HG03442 (cell line): ENCODE results near the gene MGLL.

Experiments
- ATAC-seq: cut with Tn5 transposase; IDR thresholded peaks from one replicate; pipeline ENCODE4 v1.9.1; 2021; ENCODE audit warnings: mild to moderate bottlenecking, moderate library complexity; ENCODE audit not compliant: unreplicated experiment

The MGLL gene

GRCh38 chr3:127775398-127776109, 46.8 kb downstream of the MGLL start:
- ATAC-seq, result no peak

GRCh38 chr3:127774647-127775046, 47.7 kb downstream of the MGLL start:
- no peak for ATAC-seq

GRCh38 chr3:127773752-127774395, 48.4 kb downstream of the MGLL start:
- ATAC-seq, result no peak

GRCh38 chr3:127772827-127773751, 49.2 kb downstream of the MGLL start:
- no peak for ATAC-seq

GRCh38 chr3:127772273-127772672, 50.0 kb downstream of the MGLL start:
- no peak for ATAC-seq

GRCh38 chr3:127771746-127772145, 50.6 kb downstream of the MGLL start:
- ATAC-seq, result no peak

- ATAC-seq, result no peak
These were observed 51.5 kb downstream of the MGLL start for GRCh38 chr3:127770671-127771355.

- no peak for ATAC-seq
These were observed 52.8 kb downstream of the MGLL start for GRCh38 chr3:127769284-127770081.

GRCh38 chr3:127768346-127769008, 53.8 kb downstream of the MGLL start:
- no peak for ATAC-seq

- ATAC-seq, result no peak
These were observed 55.2 kb downstream of the MGLL start for GRCh38 chr3:127767126-127767525.

- no peak for ATAC-seq
These were observed 56.6 kb downstream of the MGLL start for GRCh38 chr3:127765735-127766134.

- peak; percentile 32 for ATAC-seq
These were observed 57.4 kb downstream of the MGLL start for GRCh38 chr3:127764841-127765362.

GRCh38 chr3:127764301-127764700, 58.0 kb downstream of the MGLL start:
- ATAC-seq, result no peak

- no peak for ATAC-seq
These were observed 58.5 kb downstream of the MGLL start for GRCh38 chr3:127763816-127764215.

- ATAC-seq, result no peak
These were observed 59.0 kb downstream of the MGLL start for GRCh38 chr3:127763337-127763736.

- ATAC-seq, result no peak
These were observed 59.6 kb downstream of the MGLL start for GRCh38 chr3:127762787-127763105.

- peak; percentile 55 for ATAC-seq
These were observed 60.1 kb downstream of the MGLL start for GRCh38 chr3:127762077-127762786.

GRCh38 chr3:127761441-127761801, 60.9 kb downstream of the MGLL start:
- ATAC-seq, result no peak
